Stimulated activated CD4-positive, alpha-beta T cell treated with anti-CD3 and anti-CD28 coated beads, Interleukin-1b, Interleukin-23, amount 100 ng/mL, for 24 hours (primary cell): ENCODE data around the gene APPL2.
"Not testable (repeated sequence)": the region's sequence is repeated elsewhere in the genome, so short reads cannot be mapped to it uniquely, and the experiment has no call there.

Experiments
- DNase-seq, 4 experiments: peaks; one replicate each; pipeline ENCODE4 v3.0.0-alpha.2; 2020; ENCODE audit warnings: low read depth in 4 of 4, low spot score in 1 of 4

Gene APPL2

DNA sequence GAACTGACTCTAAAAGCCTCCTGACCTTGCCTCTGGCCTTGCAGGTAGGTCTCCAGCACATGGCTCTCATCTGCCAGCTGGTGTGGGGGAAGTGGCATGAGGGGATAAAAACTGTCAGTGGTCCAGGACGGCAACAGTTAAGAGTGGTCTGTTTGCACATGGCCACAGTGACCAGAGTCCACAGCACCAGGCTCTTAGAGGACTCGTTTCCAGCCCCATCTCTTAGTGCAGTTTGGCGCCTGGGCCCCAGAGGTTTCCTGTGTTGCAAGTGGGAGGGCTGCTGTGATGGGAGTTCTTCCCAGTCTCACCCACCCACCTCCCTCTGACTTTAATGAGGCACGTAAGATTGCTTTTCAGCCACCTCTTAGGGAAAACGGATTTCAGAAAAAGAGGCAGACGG is 37.0 kb downstream of the APPL2 start:
- no peak for DNase-seq

GRCh38 chr12:105196090-105196489 is 39.9 kb downstream of the APPL2 start:
- DNase-seq = no peak

DNA sequence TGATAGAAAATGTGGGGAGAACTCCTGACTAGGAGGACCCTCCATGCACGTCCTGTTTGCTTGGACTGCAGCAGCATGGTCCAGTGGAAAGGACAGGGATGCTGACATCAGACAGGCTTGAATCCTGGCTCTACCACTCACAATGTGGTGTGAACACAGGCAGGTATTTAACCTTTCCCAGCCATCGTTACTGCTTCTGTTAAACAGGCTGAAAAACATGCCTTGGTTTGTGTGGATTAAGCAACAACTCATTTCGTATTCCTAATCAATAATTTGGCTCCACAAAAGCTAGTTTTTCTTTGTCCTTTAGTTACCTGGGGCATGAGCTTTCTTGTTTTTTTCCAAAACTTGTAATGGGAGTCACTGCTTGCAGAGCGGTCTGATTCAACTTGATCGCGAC is 41.0 kb downstream of the APPL2 start:
- DNase-seq = no peak

GRCh38 chr12:105192624-105193225 is 43.2 kb downstream of the APPL2 start:
- DNase-seq = no peak

DNA sequence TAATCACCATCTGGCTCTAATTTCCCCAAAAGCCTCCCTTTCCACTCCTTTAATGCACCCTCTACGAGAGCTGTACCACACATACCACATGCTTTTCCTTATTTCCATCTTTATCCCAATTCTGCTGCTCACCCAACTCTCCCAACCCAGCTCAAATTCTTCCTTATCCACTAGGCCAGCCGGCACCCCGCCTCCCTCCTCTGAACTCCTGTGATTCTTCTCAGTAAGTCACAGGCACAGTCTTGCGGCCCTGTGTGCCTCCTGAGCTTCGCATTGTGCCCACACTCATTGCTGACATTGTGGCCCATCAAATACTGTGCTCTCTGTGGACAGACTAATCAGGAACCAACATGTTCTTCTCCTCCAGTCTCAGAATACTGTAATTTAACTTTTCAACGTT is 45.4 kb downstream of the APPL2 start:
- DNase-seq = no peak

DNA sequence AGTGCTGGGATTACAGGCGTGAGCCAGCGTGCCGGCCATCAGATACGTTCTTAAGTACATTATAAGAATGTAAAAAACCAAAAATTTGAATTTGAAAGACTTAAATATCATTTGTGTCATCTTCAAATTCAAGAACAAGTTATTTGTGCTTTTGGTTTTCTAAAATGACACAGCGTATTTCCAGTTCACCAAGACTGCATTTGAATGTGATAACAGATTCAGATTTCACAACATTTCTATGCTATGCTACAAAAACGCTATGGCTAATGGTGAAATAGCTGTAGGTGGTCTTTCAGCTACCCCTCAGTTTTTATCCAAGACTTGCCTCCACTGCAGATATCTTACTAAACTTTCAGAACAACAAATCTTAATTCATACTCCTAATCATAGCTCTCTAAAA is 46.7 kb downstream of the APPL2 start:
- no peak for DNase-seq

DNA sequence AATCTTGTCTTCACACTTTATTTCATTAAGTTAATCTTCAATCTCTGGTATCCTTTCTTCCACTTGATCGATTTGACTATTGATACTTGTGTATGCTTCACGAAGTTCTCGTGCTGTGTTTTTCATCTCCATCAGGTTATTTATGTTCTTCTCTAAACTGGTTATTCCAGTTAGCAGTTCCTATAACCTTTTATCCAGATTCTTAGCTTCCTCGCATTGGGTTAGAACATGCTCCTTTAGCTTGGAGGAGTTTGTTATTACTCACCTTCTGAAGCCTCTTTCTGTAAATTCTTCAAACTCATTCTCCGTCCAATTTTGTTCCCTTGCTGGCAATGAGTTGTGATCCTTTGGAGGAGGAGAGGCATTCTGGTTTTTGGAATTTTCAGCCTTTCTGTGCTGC is 52.0 kb downstream of the APPL2 start:
- DNase-seq = not testable (repeated sequence)

DNA sequence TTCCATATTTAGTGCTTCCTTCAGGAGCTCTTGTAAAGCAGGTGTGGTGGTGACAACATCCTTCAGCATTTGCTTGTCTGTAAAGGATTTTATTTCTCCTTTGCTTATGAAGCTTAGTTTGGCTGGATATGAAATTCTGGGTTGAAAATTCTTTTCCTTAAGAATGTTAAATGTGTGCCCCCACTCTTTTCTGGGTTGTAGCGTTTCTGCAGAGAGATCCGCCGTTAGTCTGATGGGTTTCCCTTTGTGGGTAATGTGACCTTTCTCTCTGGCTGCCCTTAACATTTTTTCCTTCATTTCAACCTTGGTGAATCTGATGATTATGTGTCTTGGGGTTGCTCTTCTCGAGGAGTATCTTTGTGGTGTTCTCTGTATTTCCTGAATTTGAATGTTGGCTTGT is 52.6 kb downstream of the APPL2 start:
- not testable (repeated sequence) for DNase-seq

DNA sequence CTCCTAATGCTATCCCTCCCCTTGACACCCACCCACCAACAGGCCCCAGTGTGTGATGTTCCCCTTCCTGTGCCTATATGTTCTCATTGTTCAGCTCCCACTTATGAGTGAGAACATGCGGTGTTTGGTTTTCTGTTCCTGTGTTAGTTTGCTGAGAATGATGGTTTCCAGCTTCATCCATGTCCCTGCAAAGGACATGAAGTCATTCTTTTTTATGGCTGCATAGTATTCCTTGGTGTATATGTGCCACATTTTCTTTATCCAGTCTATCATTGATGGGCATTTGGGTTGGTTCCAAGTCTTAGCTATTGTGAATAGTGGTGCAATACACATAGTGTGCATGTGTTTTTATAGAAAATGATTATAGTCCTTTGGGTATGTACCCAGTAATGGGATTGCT is 56.9 kb downstream of the APPL2 start:
- not testable (repeated sequence) for DNase-seq

- no peak for DNase-seq
These were observed 58.8 kb downstream of the APPL2 start for GRCh38 chr12:105177208-105177607.

- no peak for DNase-seq
These were observed 60.5 kb downstream of the APPL2 start for GRCh38 chr12:105175397-105175990.

DNA sequence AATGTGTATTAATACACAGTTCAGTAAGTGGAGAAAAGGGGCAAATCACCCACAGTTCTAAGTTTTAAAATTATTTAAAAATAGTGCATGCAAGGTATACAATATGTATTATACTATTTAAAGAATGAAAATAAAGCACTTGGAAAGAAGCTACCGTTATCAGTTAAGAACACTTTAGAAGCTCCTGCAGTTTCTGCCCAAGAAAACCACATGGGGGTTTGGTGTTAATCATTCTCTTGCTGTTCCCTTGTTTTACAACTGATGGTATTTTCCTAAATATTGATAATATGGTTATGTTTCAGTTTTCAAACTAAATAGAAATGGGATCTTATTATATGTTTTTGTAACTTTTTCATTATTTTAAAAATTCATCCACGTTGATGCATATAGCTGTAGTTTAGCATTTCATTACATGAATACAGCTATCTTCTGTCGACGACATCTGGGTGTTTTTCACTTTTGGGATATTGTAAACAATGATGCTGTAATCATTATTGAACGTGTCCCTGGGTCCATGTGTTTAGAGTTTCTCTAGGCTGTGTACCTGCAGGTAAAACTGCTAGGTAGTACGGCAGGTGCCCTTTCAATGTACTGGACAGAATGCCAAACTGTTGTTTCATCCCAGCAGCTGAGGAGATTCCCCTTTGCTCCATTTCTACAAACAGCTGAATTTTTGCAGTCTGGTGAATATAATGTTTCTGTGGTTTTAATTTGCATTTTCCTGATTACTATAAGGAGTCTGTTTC is 64.1 kb downstream of the APPL2 start:
- DNase-seq = no peak

- DNase-seq = no peak
These were observed 65.8 kb downstream of the APPL2 start for GRCh38 chr12:105170139-105170538.

- DNase-seq = no peak
These were observed 68.0 kb downstream of the APPL2 start for GRCh38 chr12:105168006-105168405.

GRCh38 chr12:105167346-105167745 is 68.6 kb downstream of the APPL2 start:
- DNase-seq = no peak

DNA sequence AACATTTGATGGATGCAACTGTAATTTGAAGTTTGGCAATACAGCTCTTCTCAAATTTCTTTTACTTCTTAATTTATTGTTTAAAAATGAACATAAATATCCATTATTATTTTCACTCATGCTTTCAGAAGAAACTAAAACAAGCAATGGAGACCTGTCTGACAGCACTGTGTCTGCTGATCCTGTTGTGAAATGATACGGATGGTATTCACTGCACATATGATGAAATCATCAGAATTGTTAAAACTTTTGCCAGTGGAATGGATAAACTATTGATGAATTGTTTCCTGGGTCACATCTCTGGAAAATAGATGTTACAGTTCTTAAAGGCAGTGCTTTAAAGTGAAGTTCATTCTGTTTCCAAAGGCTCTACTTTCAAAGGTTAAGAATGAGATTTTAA is 69.2 kb downstream of the APPL2 start:
- DNase-seq = no peak

DNA sequence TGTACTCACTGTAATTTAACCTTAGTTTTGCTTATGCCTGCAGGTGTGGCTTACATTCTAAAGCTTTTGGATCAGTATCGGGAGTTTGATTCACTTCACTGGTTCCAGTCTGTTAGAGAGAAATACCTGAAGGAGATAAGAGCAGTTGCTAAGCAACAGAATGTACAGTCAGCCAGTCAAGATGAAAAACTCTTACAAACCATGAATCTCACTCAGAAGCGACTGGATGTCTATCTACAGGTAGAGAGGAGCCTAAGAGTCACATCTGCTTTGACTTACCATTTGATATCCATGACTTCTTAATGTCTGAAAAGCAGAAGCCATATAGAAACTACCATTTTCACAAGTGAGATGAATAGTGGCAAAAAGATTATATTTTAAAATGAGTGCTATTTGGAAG is 71.9 kb downstream of the APPL2 start:
- no peak for DNase-seq

- no peak for DNase-seq
These were observed 73.8 kb downstream of the APPL2 start for GRCh38 chr12:105162174-105162573.

DNA sequence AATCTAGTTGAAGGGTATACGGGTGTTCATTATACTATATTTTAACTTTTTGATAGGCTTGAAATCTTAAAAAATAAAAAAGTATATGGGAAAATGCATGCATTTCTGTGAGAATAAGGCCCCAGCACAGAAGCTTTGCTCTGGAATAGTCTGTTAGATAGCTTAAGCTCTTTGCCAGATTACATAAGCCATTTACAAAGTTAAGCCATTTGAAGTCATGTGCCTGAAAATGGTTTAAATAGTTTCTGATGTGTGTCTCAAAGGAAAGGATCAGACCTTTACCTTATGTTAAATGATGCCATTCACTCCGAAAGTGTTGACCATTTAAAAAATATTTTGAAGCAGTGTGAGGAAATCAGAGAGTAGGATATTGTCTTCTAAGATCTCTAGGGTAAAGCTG is 77.1 kb downstream of the APPL2 start:
- DNase-seq = no peak

DNA sequence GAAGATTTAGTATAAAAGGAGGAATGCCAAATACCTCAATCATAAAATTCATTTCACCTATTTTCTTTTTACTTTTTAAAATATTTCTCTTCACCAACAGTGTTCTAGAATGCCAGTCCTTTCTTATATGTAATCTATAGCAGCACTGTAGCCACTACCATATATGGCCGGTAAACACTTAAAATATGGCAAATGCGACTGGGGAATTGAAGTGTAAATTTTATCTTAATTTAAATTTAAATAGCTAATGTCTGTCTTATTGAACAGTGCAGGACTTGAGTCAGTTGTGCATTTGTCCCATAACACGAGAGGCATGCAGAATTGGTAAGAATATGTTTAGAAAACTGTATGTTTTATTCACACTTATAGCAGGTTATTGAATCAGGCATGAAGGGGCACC is 78.4 kb downstream of the APPL2 start:
- DNase-seq = no peak

DNA sequence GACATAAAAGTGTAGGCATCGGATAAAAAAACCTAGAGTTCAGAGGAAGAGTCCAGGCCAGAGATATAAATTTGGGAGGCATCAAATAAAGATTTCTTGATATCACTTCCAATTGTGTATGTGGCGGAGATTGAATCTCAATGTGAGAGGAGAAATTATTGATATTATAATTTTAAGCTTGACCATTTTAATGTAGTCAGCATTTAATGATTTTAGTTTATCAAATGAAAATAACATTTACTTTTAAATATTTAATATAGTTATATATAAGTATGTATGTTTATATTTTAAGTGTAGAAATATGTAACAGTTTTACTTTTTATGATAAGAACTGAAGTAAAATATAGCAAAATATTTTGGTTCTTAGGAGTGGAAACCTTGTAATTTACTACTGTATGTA is 79.7 kb downstream of the APPL2 start:
- no peak for DNase-seq

- no peak for DNase-seq
These were observed 93.7 kb downstream of the APPL2 start for GRCh38 chr12:105142259-105142658.
